CD4-positive, alpha-beta T cell treated with Interleukin-21 for 1 hour (primary cell): ENCODE data around the gene BNIPL.
A peak's percentile ranks its signal among the peaks of the same experiment; 100 is the strongest.

Source experiments
- DNase-seq: peaks from one replicate; pipeline ENCODE4 v3.0.0-alpha.2; 2020

The BNIPL gene

GRCh38 chr1:151011154-151011850 is 25.1 kb upstream of the BNIPL start:
- no peak for DNase-seq

DNA sequence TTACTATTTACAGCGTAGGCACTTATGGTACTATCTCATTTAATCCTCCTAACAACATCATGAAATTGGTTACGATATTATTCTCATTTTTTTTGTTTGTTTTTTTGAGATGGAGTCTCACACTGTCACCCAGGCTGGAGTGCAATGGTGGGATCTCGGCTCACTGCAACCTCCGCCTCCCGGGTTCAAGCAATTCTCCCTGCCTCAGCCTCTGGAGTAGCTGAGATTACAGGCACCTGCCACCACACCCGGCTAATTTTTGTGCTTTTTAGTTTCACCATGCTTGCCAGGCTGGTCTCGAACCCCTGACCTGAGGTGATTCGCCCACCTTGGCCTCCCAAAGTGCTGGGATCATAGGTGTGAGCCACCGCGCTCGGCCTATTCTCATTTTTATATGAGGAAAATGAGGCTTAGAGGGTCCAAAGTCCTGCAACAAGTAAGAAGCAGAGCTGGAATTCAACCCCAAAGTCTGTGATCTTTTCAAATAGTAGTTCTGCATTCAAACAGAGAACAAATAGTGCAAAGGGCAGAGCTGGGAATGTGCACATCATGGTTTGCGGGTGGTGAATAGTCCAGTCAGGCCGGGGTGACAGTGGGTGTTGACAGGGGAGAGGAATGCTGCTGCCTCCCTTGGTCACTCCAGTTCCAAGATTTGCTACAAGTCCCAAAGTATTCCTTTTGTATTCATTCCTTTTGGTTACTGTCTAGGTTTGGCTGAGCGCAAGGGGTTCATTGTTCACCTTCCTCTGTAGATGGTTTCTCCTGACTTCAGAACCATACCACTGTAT is 23.5 kb upstream of the BNIPL start:
- no peak for DNase-seq

- no peak for DNase-seq
Observed at GRCh38 chr1:151013518-151013917, 22.9 kb upstream of the BNIPL start.

DNA sequence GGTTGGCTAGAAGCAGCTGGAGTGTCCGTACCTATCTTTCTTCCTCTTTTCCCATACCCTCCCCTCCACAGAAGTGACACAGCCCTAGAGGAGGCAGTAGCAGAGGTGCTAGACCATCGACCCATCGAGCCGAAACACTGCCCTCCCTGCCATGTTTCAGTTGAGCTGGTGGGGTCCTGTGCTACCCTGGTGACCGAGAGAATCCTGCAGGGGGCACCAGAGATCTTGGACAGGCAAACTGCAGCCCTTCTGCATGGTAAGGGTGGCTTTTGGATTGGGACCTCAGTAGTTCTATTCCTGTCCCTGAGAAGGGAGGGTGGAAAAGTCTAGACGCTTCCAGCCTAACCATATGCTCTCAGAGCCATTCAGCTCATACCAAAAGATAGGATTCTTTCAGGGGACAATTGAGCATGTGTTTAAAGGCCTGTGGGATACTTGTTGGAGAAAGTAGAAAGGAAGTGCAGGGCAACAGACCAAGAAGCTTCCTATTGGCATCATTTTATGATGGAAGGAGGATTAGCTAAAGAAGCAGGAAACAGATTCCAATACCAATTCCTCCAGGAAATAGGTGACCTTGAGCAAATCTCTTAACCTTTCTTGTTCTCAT is 11.7 kb upstream of the BNIPL start:
- peak; percentile 91 for DNase-seq

GRCh38 chr1:151026460-151026859 is 9.9 kb upstream of the BNIPL start:
- no peak for DNase-seq

DNA sequence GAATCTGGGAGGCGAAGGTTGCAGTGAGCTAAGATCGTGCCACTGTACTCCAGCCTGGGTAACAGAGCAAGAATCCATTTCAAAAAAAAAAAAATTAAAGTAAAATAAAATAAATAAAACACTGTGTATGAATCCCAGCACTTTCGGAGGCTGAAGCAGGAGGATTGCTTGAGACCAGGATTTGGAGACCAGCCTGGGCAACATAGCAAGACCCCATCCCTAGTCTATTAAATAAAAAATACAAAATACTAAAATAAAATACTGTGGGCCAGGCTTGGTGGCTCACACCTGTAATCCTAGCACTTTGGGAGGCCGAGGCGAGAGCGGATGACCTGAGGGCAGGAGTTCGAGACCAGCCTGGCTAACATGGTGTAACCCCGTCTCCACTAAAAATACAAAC is 4.2 kb upstream of the BNIPL start:
- DNase-seq: no peak

DNA sequence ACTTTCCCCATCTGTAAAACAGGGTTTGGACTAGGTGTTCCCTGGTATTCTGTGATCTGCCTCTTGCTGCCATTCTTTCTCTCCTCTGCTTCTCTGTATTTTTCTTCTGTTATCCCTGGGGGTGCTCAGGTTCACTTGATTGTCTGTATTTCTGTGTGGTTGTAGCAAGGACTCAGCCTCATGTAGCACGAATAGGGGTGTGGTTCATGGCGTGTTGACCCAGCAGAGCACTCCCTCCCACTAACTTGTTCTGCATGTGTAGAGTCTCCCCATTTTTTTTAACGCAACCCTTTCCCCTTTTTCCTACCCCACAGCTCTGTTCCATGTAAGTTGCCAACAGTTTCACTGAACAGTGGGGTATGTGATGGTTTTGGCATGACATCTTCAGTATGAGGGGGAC is 1.2 kb upstream of the BNIPL start:
- no peak for DNase-seq

DNA sequence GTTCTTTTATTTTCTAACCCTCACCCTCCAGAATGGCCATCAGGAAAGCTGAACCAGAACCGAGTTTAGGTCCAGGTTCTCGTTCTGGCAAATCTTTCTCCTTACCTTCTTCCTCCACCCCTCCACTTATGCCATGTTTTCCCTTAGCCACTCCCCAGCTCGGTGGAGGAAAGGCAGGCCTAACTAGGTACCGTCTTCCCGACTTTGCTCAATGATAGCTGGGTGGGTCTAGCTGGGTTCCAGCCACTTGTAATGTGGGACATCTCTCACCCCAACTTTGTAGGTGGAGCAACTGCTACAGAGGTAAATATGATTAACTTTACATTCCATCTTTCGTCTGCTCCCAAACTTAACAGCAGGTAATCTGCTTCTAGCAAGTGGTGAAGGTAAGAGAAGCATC is 646 bp downstream of the BNIPL start:
- DNase-seq: no peak

- no peak for DNase-seq
Observed at GRCh38 chr1:151039521-151039920, 3.1 kb downstream of the BNIPL start.

DNA sequence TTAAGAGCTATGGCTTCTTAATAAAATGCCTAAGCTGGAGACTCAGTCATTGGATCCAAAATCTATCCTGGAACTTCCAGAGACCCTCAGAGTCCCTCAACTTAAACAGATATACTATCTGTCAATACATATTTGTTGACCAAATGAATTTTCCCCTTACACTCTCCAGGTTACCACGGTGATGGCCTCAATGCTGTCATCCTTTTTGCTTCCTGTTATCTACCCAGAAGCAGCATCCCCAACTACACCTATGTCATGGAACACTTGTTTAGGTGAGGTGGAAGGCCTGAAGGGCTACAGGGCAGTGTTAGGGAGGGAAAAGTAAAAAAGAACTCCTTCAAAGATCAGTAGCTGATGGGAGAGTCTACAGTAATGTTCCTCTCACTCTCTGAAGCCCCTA is 6.8 kb downstream of the BNIPL start:
- peak; percentile 38 for DNase-seq

DNA sequence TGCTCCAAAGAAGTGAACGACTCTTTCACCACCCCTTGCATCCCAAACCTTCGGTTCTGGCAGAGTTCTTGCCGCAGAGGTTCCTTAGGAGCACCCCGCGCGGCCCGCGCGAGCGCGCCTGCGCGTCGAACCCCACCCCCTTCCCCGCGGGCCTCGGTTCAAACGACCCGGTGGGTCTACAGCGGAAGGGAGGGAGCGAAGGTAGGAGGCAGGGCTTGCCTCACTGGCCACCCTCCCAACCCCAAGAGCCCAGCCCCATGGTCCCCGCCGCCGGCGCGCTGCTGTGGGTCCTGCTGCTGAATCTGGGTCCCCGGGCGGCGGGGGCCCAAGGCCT is 11.2 kb downstream of the BNIPL start, which contains the start of gene C1orf56:
Gene C1orf56, plus strand, starts transcription at position 161 of the 334 bp plus-strand sequence. Its CDS starts 97 bp downstream, at position 258.
- peak; percentile 70 for DNase-seq

GRCh38 chr1:151047925-151048644 is 11.7 kb downstream of the BNIPL start:
- DNase-seq: peak; percentile 67

DNA sequence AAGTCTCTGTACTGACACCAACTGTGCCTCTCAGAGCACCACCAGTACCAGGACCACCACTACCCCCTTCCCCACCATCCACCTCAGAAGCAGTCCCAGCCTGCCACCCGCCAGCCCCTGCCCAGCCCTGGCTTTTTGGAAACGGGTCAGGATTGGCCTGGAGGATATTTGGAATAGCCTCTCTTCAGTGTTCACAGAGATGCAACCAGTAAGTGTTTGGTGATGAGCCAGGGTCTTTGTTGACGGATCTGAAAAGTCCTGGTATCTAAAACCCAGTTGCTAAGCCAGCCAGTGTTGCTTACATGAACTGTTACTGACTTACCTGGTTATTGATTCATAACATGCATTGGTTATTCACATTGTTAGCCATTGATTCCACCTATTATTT is 12.3 kb downstream of the BNIPL start:
- DNase-seq: no peak

GRCh38 chr1:151049458-151049857 is 13.1 kb downstream of the BNIPL start:
- no peak for DNase-seq

GRCh38 chr1:151050051-151050688 is 13.8 kb downstream of the BNIPL start:
- DNase-seq: no peak

DNA sequence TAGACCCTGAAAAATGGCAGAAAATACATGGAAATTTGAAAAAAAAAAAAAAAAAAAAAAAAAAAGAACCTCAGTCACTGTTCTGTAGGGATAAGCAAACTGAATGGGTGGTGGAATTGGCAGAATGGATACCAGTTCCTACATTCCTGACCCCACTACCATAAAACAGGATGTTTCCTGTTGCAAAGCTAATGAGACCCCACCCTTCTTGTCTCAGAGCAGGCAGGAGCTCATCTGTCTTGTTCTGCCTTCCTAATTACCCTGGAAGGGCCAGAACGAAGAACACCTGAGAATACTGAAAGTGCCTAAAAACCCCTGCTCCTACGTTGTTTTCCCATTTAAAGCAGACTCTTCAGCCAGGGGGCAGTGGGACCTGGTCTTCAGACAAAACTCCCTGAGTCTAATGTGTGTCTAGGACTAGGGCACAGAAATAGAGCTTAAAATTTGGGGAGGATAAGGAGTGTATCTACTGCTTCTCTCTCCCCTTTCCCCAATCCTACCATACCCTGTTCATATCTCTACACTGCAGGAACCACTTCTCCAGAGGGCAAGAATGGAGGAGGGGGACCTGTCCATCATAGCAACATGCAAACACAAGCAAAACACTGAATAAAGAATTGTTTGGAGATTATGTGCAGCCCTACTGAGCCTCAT is 15.1 kb downstream of the BNIPL start:
- no peak for DNase-seq

DNA sequence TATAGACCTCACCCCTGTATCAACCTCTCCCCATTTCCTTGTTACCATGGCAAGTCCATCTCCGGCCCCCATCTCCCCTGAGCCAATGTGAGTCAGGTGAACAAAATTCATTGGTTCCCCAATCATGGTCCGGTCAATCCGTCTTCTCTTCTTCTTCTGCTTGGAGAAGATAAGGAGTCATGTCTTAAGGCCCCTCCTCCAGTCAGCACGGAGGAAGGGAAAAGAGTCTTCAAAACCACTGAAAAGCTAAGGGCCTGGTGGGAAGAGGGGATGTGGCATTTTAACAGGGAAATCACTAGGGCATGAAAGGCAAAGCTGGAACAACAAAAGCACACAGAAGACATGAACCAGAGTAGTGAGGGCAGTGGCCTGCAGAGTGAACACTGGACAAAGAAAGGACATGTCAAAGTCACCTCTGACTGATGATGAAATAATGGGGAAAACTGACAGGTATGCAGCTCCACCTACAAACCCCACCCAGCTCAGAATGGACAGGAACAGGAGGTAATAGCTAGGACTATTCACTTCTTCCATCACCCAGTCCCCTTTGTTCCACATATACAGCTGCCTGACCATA is 18.7 kb downstream of the BNIPL start:
- no peak for DNase-seq

DNA sequence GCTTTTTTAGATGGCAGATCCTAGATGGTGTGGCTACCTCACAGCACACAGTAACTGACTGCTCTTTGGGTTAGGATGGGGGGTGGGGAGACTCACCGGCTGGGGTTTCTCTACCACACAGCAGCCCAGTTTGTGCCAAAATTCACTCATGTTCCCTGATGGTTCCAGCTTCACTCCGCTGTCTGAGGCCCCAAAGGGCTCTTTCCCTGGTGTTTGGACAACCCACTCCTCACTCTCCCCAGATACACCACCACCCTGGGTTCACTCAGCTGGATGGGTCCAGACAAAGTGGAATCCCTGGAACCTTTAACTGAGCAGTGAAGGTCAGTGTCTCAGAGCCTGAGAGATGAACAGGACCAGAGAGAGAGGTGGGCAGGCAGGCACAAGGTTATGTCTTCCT is 19.2 kb downstream of the BNIPL start:
- DNase-seq: no peak

DNA sequence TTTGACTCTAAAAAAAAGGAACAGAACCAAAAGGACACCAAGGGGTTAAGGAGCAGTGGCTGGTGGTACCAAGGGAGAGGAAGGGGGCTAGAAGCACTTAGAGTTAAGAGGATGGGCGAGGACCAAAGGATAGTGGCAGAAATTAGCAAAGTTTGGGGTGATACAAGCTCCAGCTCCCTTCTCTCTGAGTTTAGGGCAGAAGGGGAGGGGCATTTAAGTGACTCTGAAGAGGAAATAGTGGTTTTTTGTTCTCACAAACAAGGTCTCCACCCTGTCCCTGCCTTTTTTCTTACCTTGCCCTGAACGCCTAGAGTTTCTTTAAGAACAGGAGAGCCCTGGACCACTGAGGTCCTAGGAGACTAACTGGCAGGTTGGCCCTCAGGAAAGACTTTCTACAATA is 19.8 kb downstream of the BNIPL start:
- peak; percentile 79 for DNase-seq

GRCh38 chr1:151058692-151059091 is 22.3 kb downstream of the BNIPL start:
- no peak for DNase-seq

GRCh38 chr1:151059109-151060006 is 23.0 kb downstream of the BNIPL start, which contains the start of gene CDC42SE1:
Gene CDC42SE1, minus strand, starts transcription at chr1:151059622. Its CDS starts 3,892 bp downstream, at chr1:151055730.
- peak; percentile 89 for DNase-seq
